GM19035 (cell line): ENCODE data around the gene MOGAT2.
"Not testable (repeated sequence)": the region's sequence is repeated elsewhere in the genome, so short reads cannot be mapped to it uniquely, and the experiment has no call there.

Experiments used
- ATAC-seq: cut with Tn5 transposase; IDR thresholded peaks from one replicate; pipeline ENCODE4 v1.9.1; 2021; ENCODE audit not compliant: unreplicated experiment

Gene MOGAT2

DNA sequence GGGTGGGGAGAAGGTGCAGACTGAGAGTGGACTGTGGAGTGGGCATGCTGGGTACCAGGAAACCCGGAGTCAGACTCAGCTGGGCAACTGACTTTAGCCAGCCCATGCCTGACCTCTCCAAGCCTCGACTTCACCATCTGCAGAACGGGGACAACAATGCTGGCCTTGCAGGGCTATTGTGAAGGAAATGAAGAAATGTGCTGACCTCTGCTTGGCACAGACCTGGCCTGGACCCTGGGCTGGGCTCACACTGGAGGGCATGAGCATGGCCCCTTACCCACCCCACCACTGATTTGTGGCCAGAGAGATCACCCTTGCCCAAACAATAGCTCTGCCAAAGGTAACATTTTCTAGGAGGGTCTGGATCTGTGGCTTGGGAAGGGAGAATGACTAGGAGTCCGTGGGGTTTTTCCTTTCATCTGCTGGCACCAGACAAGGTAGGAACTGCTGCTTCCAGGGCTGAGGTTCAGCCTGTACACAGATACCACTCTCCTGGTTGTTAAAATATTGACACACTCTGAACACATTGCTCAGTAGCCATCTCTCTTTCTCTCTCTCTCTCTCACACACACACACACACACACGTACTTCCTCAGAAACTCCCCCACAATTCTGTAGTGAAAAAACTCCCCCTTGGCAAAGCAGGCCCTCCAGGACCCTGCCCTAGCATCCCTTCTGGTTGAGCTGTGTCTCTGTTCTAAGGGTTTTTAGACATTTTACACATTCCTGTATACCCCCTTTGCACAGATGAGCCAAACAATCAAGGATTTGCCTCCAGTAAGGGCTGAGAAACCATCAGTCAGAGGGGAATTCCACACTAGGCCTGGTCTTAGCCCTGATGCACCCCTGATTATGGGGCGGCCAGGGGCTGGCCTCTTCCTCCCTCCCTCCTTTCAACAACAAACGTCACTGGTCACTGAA is 1.0 kb downstream of the MOGAT2 start:
- no peak for ATAC-seq

GRCh38 chr11:75719340-75720239 is 2.0 kb downstream of the MOGAT2 start:
- ATAC-seq, result no peak

DNA sequence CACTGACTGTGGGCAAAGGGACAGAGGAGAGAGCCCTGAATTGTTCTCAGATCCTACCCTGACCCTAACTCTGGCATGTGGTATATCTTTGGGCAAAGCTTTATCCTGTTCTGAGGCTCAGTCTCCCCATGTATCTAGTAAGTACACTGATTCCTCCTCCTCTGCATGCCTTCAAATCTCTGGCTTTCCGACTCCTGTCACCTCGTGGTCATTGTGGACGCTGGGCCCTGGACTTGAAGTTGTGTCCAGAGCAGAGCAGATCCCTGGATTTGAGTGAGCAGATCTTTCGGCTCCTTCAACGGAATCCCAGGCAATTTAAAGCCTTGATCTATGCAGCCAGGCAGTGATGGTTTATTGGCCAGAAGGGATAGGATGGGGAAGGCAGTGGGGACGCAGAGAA is 3.0 kb downstream of the MOGAT2 start:
- no peak for ATAC-seq

GRCh38 chr11:75721852-75722668 is 4.4 kb downstream of the MOGAT2 start:
- no peak for ATAC-seq

DNA sequence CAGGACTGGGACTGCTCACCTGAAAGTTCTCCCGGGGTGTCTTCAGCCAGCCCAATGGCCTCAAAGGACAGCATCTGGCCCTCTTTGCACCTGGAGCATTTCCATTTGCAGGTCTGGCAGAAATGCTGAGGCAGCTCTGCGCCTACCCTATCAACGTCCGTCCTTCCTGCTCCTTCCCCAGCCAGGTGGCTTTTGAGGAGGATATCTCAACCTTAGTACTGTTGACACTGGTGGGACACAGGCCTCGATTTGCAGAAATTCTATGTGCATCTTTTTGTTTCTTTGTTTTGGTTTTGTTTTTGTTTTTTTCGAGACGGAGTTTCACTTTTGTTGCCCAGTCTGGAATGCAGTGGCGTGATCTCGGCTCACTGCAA is 5.0 kb downstream of the MOGAT2 start:
- no peak for ATAC-seq

- ATAC-seq, result no peak
Measured at GRCh38 chr11:75725547-75726320, 8.1 kb downstream of the MOGAT2 start.

GRCh38 chr11:75728992-75729391 is 11.4 kb downstream of the MOGAT2 start:
- ATAC-seq, result no peak

GRCh38 chr11:75731095-75731494 is 13.5 kb downstream of the MOGAT2 start:
- no peak for ATAC-seq

GRCh38 chr11:75733071-75733430 is 15.4 kb downstream of the MOGAT2 start:
- ATAC-seq, result no peak

DNA sequence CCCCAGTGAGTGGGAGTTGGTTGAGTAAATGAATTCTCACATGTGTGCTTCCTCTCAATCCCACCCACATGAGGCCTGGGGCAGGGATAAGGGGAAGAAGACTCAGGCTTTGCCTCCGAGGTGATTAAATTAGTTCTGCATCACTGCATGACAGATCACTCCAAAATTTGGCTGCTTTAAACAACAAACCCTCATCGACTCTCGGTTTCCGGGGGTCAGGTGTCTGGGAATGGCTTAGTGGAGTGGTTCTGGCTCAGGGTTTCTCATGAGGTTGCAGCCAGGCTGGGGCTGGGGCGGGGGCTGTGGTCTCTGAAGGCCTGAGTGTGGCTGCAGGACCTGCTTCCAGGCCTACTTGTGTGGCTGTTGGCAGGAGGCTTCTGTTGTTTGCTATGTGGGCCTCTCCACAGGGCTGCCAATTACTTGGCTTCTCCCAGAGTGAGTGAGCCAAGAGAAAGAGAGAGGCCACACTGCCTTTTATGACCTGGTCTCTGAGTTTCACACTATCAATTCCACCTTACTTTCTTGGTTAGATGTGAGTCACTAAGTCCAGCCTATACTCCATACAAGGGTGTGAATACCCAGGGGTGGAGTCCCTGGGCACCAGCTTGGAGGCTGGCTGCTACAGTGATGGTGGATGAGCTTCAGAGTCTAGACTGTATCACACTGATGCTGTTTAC is 15.9 kb downstream of the MOGAT2 start:
- no peak for ATAC-seq

GRCh38 chr11:75734491-75735180 is 17.0 kb downstream of the MOGAT2 start:
- ATAC-seq, result no peak

DNA sequence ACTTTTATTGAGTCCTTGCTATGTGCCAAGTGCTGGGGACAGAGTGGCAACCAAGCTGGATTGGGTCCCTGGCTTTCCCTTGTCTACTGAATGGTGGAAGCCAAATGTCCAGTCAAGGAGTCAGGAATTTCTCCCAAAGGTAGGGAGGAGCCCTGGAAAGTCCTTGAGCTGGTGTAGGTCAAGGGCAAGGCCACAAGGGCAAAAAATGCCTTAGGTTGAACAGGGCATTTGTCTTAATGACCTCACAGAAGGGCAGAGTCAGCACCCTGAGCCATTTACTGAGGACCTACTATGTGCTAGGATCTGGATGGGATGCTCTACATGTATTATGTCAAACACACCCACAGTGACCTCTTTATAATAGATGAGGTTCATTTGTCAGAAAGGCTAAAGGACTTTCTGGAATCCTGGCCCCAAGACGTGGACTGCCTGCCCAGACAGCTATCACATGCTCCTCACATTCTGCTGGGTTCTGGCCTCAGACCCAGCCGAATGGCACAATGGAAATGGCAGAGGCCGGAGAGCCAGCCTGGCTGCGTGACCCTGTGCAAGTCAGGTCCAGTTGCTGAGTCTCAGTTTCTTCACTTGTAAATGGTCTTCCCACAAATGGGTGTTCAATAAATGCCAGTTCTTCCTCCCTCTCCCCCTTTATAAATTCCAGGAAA is 17.7 kb downstream of the MOGAT2 start:
- ATAC-seq, result no peak

DNA sequence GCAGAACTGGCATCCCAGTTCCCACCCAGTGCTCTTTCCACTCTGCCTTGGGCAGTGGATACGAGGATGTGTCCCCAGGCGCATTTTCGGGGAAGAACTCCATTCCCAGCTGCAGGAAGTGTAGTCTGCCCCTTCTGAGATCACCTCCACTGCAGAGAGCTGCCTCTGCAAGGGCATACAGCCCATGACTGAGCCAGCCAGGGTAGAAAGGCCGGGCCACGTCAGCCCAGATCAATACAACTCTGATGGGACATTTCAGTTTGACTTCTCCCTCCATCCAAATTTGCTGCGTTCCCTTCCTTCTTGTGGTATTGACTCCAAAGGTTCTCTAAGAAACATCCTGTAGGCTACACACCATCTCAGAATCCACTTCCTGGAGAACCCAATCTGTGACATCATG is 19.7 kb downstream of the MOGAT2 start:
- ATAC-seq, result no peak

GRCh38 chr11:75740681-75741080 is 23.0 kb downstream of the MOGAT2 start:
- ATAC-seq, result no peak

DNA sequence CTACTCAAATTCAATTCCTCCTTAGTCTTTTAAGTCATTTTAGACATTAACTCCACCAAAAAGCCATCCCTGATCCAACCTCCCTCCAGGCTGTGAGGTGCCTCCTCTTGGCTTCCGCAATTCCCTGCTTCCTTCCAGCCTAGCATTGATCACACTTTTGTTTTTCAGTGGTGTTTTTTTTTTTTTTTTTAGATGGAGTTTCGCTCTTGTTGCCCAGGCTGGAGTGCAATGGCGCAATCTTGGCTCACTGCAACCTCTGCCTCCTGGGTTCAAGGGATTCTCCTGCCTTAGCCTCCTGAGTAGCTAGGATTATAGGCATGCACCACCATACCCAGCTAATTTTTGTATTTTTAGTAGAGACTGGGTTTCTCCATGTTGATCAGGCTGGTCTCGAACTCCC is 25.5 kb downstream of the MOGAT2 start:
- ATAC-seq, result not testable (repeated sequence)

- ATAC-seq, result no peak
Measured at GRCh38 chr11:75743711-75744563, 26.3 kb downstream of the MOGAT2 start.

DNA sequence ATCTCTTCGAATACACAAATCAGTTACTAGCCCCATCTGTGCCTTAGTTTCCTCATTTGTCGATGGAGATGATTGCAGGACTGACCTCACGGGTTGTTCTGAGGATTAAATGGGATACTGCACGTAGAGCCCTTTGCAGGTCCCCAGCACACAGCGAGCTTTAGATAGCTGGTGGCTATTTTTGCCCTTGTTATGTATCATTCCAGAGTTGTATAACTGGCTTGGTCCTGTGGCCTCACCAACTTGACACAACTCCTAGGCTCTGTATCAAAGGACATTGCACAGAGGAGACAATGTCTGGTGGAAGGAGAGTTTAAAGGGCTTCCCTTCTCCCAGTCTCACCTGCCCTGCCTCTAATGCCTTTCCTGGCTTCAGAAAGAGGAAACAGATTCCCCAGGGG is 28.2 kb downstream of the MOGAT2 start:
- ATAC-seq, result no peak
